GM12891 (cell line): ENCODE data around the gene DYNC1LI2.

ENCODE experiments used
- PAX5 ChIP-seq: IDR thresholded peaks from 2 replicates; pipeline ENCODE4 v1.6.1; 2011; ENCODE audit warnings: low read length, moderate library complexity, mild to moderate bottlenecking; ENCODE audit not compliant: insufficient read depth, severe bottlenecking
- POLR2A ChIP-seq: IDR thresholded peaks from 2 replicates; pipeline ENCODE4 v1.6.1; 2011; ENCODE audit warnings: low read depth, low read length, control low read depth
- POLR2AphosphoS5 ChIP-seq: IDR thresholded peaks from 2 replicates; pipeline ENCODE4 v1.6.1; 2011; ENCODE audit warnings: low read depth, low read length, control low read depth
- POU2F2 ChIP-seq: IDR thresholded peaks from 2 replicates; pipeline ENCODE4 v1.6.1; 2011; ENCODE audit warnings: low read depth, mild to moderate bottlenecking, control low read depth, low read length, moderate library complexity
- SPI1 ChIP-seq: IDR thresholded peaks from 2 replicates; pipeline ENCODE4 v1.6.1; 2011; ENCODE audit warnings: low read depth, low read length, control low read depth
- TAF1 ChIP-seq: IDR thresholded peaks from 2 replicates; pipeline ENCODE4 v1.6.1; 2011; ENCODE audit warnings: low read depth, low read length, control low read depth

DNA sequence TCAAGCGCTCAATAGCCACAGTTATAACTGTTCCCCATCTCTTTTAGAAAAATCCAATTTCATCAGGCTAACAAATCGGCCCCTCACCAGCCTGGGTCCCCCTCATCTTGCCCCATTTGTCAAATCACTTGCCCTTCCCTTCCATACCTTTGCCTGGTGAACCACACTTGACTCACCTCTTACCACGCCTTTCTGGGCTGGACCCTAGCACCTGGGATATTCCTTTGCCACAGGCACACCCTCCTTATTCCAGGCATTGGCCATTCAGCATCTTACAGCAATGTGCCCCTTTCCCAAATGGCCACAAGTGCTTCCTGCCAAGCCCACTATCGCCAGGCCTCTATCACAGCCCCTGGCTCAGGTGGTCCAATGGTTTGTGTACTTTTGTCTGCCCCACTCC is 69.7 kb downstream of the DYNC1LI2 start:
- no peak for TF ChIP-seq TAF1
- no peak for TF ChIP-seq SPI1
- no peak for TF ChIP-seq POU2F2
- TF ChIP-seq POLR2A, result no peak
- no peak for TF ChIP-seq POLR2AphosphoS5
- TF ChIP-seq PAX5, result no peak
